HEK293 (cell line): ENCODE measurements around the gene CEP85.
"Not testable (repeated sequence)": the region's sequence is repeated elsewhere in the genome, so short reads cannot be mapped to it uniquely, and the experiment has no call there.

ENCODE experiments used
- CTCF ChIA-PET: fragments of 350-600 bp; formaldehyde crosslinking; extraction: SDS; loops from one replicate; lab custom pipeline; 2021; ENCODE audit warnings: antibody characterized with exemption; lab: Yijun Ruan, JAX
- POLR2A ChIA-PET: fragments of 300-600 bp; formaldehyde crosslinking; extraction: SDS; loops from one replicate; lab custom pipeline; 2020; ENCODE audit warnings: antibody characterized with exemption, inconsistent platforms; lab: Yijun Ruan, JAX
- H3K27ac ChIP-seq: fragments of 200-500 bp; sonication (Bioruptor generic); 2 replicates; pipeline ENCODE4 v1.5.1; 2014; ENCODE audit warnings: low read depth, low read length, control low read depth, inconsistent platforms; ENCODE audit errors: extremely low read depth
- H3K36me3 ChIP-seq, 2 experiments: fragments of 200-500 bp in 1 of 2; sonication (Bioruptor generic) in 1 of 2; 1 replicate in 1 of 2; 2 replicates in 1 of 2; pipeline ENCODE4 v1.5.1; 2014 to 2017; ENCODE audit warnings: inconsistent platforms in 2 of 2, low read length in 2 of 2; ENCODE audit not compliant: control insufficient read depth in 2 of 2, insufficient read depth in 1 of 2
- H3K4me1 ChIP-seq: fragments of 200-500 bp; sonication (Bioruptor generic); 2 replicates; pipeline ENCODE4 v1.5.1; 2014; ENCODE audit warnings: mild to moderate bottlenecking, low read length, inconsistent platforms; ENCODE audit not compliant: control insufficient read depth, insufficient read depth
- H3K4me3 ChIP-seq: 2 replicates; pipeline ENCODE4 v1.5.1; 2011; ENCODE audit warnings: low read depth, mild to moderate bottlenecking, control low read depth, low read length, moderate library complexity
- H3K9me3 ChIP-seq: fragments of 200-500 bp; sonication (Bioruptor generic); 2 replicates; pipeline ENCODE4 v1.5.1; 2014; ENCODE audit warnings: low read depth, low read length, inconsistent platforms; ENCODE audit not compliant: control insufficient read depth, insufficient read depth
- GLIS1 ChIP-seq: fragments of 450-650 bp; formaldehyde crosslinking; IDR thresholded peaks from 2 replicates; pipeline ENCODE4 v1.5.1; 2016; ENCODE audit warnings: missing biosample characterization, missing genetic modification characterization
- HIC1 ChIP-seq: fragments of 450-650 bp; formaldehyde crosslinking; IDR thresholded peaks from 2 replicates; pipeline ENCODE4 v1.5.1; 2016; ENCODE audit warnings: missing biosample characterization, missing genetic modification characterization
- OSR2 ChIP-seq: fragments of 450-650 bp; formaldehyde crosslinking; IDR thresholded peaks from 2 replicates; pipeline ENCODE4 v1.5.1; 2016; ENCODE audit warnings: missing biosample characterization, missing genetic modification characterization
- SCRT2 ChIP-seq: fragments of 450-650 bp; formaldehyde crosslinking; IDR thresholded peaks from 2 replicates; pipeline ENCODE4 v1.5.1; 2016; ENCODE audit warnings: missing biosample characterization, missing genetic modification characterization
- SETDB1 ChIP-seq: IDR thresholded peaks from one replicate; pipeline ENCODE4 v1.6.1; 2017; ENCODE audit warnings: mild to moderate bottlenecking, low read length, moderate library complexity, mixed read lengths; ENCODE audit not compliant: insufficient read length
- ZNF202 ChIP-seq: fragments of 450-650 bp; formaldehyde crosslinking; IDR thresholded peaks from 2 replicates; pipeline ENCODE4 v1.5.1; 2016; ENCODE audit warnings: missing biosample characterization, missing genetic modification characterization, borderline replicate concordance
- ZNF211 ChIP-seq: fragments of 450-650 bp; formaldehyde crosslinking; IDR thresholded peaks from 2 replicates; pipeline ENCODE4 v1.5.1; 2016; ENCODE audit warnings: low read depth, missing biosample characterization, missing genetic modification characterization
- ZNF549 ChIP-seq: fragments of 450-650 bp; IDR thresholded peaks from 2 replicates; pipeline ENCODE4 v1.5.1; 2018; ENCODE audit warnings: missing biosample characterization, missing genetic modification characterization, mild to moderate bottlenecking, inconsistent platforms, moderate library complexity
- ZNF600 ChIP-seq: fragments of 450-650 bp; formaldehyde crosslinking; IDR thresholded peaks from 2 replicates; pipeline ENCODE4 v1.5.1; 2016; ENCODE audit warnings: missing biosample characterization, missing genetic modification characterization
- ZNF660 ChIP-seq: fragments of 450-650 bp; IDR thresholded peaks from 2 replicates; pipeline ENCODE4 v1.5.1; 2018; ENCODE audit warnings: missing biosample characterization, mild to moderate bottlenecking, missing genetic modification characterization
- ZNF837 ChIP-seq: fragments of 450-650 bp; formaldehyde crosslinking; IDR thresholded peaks from 2 replicates; pipeline ENCODE4 v1.5.1; 2016; ENCODE audit warnings: missing biosample characterization, missing genetic modification characterization
- TF ChIP-seq, protein P1 (sequence below): fragments of 450-650 bp; formaldehyde crosslinking; IDR thresholded peaks from 2 replicates; pipeline ENCODE4 v1.5.1; 2016; ENCODE audit warnings: missing biosample characterization, missing genetic modification characterization

CEP85 gene

GRCh38 chr1:26307363-26307781, 73.4 kb downstream of the CEP85 start:
- POLR2A ChIA-PET, result interaction anchor here (0.7 to 1.4 kb wide), 3 partner anchors 14 to 124 kb away, joined by 3 to 5 read pairs (median 3); partner anchors contain the start of gene DHDDS
- no peak overlapping the region for H3K4me3 ChIP-seq
- no peaks in the 10 kb centered on the region for H3K9me3 ChIP-seq
- no peak for TF ChIP-seq GLIS1
- TF ChIP-seq SCRT2 (tag by site-specific recombination), result peak; percentile 81
- TF ChIP-seq ZNF660 (tag by site-specific recombination), result no peak
- TF ChIP-seq ZNF549 (tag by site-specific recombination), result no peak
- no peaks in the 10 kb centered on the region for H3K4me1 ChIP-seq
- no peak overlapping the region for H3K27ac ChIP-seq
- H3K36me3 ChIP-seq, result no peaks in the 10 kb centered on the region
- CTCF ChIA-PET, result interaction anchor here (0.6 to 6.7 kb wide), 7 partner anchors 13 to 307 kb away, joined by 3 to 39 read pairs (median 5); no protein-coding TSS in a partner anchor

GRCh38 chr1:26307966-26308899, 74.2 kb downstream of the CEP85 start:
- POLR2A ChIA-PET, result interaction anchor here (0.9 to 1.4 kb wide), 2 partner anchors 14 to 164 kb away, joined by 3 read pairs; partner anchors contain the start of gene HMGN2
- H3K4me1 ChIP-seq, H3K4me3 ChIP-seq: not testable (repeated sequence)

DNA sequence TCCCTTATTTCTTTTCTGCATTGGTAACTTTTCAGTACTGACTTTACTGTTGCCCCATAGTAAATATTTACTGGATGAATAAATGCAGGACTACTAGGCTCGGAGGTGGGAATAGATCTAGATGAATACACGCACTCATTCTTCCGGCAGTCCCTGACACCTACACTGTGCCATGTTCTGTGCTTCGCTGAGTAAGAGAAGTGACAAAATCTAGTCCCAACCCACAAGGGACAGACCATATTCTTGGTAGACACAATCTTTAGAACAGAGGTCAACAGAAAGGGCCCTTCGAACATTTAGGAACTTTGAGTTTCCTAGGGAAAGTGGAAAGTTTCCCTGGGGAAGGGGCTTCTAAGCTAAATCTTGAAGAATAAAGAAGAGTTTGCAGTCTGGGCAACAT, 80.5 kb downstream of the CEP85 start:
- Histone ChIP-seq H3K36me3 (no peaks in the 10 kb centered on the region), H3K4me3 (no peak overlapping the region), H3K9me3 (no peaks in the 10 kb centered on the region), H3K27ac (no peak overlapping the region), H3K4me1 (no peaks in the 10 kb centered on the region)
- ChIA-PET CTCF (interaction anchor here (0.7 to 11.1 kb wide), 6 partner anchors 27 to 155 kb away, joined by 3 to 203 read pairs (median 3); partner anchors contain the start of gene SH3BGRL3), POLR2A (interaction anchor here (0.6 to 1.1 kb wide), 2 partner anchors 25 to 65 kb away, joined by 3 to 5 read pairs; no protein-coding TSS in a partner anchor)
- TF ChIP-seq HIC1 (tag by site-specific recombination), result no peak
- no peak for TF ChIP-seq OSR2 (tag by site-specific recombination)
- TF ChIP-seq ZNF837 (tag by site-specific recombination), result no peak
- no peak for TF ChIP-seq SETDB1
- TF ChIP-seq ZNF211 (tag by site-specific recombination), result no peak
- TF ChIP-seq ZNF202 (tag by site-specific recombination), result no peak

More at GRCh38 chr1:26307966-26308899, 74.2 kb downstream of the CEP85 start:
- not testable (repeated sequence) for H3K36me3 ChIP-seq, H3K27ac ChIP-seq, H3K9me3 ChIP-seq
- CTCF ChIA-PET, result interaction anchor here (0.6 to 6.7 kb wide), 11 partner anchors 12 to 557 kb away, joined by 3 to 39 read pairs (median 4); partner anchors contain the start of gene PAQR7
- TF ChIP-seq ZNF600, result 0 out of 2 replicates have a peak, but pooled peaks have one; percentile 13
- TF ChIP-seq, protein P1, sequence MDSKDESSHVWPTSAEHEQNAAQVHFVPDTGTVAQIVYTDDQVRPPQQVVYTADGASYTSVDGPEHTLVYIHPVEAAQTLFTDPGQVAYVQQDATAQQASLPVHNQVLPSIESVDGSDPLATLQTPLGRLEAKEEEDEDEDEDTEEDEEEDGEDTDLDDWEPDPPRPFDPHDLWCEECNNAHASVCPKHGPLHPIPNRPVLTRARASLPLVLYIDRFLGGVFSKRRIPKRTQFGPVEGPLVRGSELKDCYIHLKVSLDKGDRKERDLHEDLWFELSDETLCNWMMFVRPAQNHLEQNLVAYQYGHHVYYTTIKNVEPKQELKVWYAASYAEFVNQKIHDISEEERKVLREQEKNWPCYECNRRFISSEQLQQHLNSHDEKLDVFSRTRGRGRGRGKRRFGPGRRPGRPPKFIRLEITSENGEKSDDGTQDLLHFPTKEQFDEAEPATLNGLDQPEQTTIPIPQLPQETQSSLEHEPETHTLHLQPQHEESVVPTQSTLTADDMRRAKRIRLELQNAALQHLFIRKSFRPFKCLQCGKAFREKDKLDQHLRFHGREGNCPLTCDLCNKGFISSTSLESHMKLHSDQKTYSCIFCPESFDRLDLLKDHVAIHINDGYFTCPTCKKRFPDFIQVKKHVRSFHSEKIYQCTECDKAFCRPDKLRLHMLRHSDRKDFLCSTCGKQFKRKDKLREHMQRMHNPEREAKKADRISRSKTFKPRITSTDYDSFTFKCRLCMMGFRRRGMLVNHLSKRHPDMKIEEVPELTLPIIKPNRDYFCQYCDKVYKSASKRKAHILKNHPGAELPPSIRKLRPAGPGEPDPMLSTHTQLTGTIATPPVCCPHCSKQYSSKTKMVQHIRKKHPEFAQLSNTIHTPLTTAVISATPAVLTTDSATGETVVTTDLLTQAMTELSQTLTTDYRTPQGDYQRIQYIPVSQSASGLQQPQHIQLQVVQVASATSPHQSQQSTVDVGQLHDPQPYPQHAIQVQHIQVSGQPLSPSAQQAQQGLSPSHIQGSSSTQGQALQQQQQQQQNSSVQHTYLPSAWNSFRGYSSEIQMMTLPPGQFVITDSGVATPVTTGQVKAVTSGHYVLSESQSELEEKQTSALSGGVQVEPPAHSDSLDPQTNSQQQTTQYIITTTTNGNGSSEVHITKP, result 0 out of 2 replicates have a peak, but pooled peaks have one; percentile 22
